HG03135 (cell line): ENCODE data around the gene JAKMIP3.

Experiments
- ATAC-seq: cut with Tn5 transposase; IDR thresholded peaks from one replicate; pipeline ENCODE4 v1.9.1; 2021; ENCODE audit warnings: mild to moderate bottlenecking, moderate library complexity; ENCODE audit not compliant: unreplicated experiment

Gene JAKMIP3

DNA sequence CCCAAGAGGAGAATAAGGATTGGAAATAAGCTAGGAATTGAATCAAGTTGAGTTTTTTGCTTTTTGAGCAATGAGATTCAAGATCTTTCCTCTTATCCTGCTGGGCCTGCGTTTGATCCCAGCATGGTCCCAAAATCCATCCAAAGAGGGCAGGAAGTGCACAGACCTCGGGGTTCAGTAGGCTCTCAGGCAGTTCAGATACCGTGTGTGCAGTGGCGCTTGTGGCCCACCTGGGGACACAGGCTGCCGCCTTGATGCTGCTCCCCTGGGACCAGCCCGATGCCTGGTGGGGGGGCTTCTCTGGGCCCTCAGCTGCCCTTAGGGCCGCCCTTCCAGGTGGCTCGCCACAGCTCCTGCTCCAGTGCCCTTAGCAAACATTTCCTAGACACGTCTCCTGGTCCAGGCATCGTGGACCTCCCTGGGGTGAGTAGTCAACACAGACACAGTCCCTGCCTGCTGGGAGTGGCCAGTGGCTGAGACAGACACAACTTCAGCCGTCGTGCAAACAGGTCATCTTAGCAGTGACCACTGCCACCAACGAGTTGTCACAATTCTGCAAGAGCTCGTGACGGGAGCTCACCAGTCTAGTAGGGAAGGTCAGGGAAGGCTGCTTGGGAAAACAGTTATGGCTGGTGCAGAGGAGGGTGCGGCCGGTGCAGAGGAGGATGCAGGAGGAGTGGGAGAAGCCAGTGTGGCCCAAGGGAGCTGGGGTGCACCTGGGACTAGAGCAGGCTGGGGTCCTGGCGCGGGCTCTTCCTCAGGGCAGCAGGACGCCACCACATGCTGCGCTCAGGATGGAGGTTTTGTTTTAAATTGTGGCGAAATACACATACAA, 21.7 kb upstream of the JAKMIP3 start:
- no peak for ATAC-seq

DNA sequence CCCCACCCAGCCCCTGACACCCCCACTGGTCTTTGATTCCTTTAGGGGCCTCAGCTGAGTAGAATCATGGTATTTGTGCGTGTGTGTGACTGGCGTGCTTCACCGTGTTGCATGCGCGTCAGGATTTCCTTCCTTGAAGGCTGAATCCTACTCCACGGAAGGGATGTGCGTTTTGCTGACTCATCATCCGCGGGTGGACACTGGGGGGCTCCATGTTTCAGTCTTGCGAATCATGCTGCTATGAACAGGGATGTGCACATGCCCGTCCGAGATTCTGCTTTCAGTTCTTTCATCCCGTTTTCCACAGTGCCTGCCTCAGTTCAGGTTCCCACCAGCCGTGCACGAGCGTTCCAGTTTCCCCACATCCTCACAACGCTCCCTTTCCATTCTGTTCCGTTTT, 20.9 kb upstream of the JAKMIP3 start:
- ATAC-seq = no peak

GRCh38 chr10:132045324-132045723, 20.4 kb upstream of the JAKMIP3 start:
- ATAC-seq = no peak

GRCh38 chr10:132047575-132048293, 18.0 kb upstream of the JAKMIP3 start:
- ATAC-seq = no peak

GRCh38 chr10:132048294-132048667, 17.5 kb upstream of the JAKMIP3 start:
- no peak for ATAC-seq

GRCh38 chr10:132050191-132050590, 15.6 kb upstream of the JAKMIP3 start:
- no peak for ATAC-seq

DNA sequence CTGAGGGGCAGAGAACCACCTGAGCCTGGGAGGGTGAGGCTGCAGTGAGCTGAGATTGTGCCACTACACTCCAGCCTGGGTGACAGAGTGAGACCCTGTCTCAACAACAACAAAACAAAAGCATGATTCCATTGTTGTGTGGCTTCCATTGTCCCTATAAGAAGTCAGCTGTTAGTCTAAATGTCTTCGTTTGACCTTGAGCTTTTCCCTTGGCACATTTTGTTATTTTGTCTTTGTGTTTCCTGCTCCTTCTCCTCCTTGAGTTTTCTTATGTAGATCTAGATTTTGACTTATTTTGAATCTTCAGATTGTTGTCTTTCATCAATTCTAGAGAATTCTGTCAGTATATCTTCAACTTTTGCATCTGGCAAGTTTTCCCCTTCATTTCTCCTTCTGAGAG, 13.6 kb upstream of the JAKMIP3 start:
- ATAC-seq = no peak

GRCh38 chr10:132054564-132054963, 11.2 kb upstream of the JAKMIP3 start:
- no peak for ATAC-seq

DNA sequence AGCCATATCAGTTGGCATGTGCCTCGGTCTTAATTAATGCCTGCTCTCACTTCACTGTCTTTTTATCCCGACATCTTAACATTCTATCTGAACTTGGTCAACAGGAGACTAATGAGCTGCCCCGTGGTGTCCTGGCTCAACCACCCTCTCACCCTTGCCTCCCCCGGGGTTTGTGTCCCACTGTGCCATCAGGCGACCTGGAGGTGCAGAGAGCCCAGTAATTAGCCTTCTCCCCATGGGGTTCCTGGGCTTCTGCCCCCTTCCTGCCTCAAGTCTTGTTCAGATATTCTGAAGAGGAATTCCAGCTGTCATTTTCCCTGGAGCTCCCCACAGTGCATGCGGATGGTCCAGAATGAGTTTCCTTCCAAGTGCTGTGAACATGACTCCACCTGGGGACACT, 10.1 kb upstream of the JAKMIP3 start:
- ATAC-seq = no peak

GRCh38 chr10:132056663-132057062, 9.1 kb upstream of the JAKMIP3 start:
- no peak for ATAC-seq

DNA sequence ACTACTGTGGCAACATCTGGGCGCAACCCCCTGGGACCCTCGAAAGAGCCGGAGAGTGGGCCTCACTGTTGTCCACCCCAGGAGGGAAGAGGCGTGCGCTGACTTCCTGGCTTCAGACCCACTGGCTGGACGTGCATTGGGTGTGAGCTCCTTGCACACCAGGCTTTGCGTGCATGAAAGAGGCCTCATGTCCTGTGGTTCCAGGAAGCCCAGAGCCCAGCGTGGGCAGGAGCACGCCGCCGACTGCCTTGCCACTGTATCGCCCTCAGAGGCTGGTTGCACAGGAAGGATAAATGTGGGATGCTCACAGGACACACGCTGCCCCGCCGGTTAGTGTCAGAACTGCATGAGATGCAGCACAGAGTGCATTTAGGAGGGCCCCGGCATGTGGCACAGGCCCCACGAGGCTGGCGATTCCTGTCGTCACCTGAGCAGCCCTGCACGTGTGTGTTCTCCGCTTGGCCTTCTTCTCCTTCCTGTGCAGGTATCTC, 8.5 kb upstream of the JAKMIP3 start:
- no peak for ATAC-seq

DNA sequence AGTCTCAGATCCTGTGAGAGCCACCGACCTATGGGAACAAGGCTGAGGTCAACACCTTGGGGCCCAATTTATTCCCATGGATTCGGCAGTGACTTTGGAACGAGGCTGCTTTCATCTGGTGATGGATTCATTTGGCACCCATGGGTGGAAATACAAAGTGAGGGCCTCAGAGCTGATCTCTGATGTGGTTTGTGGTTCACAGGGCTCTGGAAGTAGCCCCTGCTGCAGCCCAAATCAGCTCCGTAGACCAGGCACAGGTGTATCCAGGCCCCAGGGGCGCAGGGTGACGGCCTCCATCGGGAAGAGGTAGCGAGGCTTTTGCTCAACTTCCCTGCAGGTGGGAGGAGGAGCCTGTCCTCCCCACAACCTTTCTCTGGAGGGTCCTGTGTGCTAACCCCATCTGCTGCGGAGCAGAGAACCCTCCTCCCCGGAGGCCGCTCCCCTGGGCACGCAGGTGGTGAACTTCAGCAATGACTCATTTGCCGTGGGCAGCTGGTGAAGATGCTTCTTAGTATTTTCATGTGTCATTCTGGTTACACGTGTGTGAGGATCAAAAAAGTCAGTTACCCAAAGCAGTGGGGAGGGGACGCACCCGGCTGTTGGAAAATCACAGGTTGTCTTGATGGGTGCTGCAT, 7.5 kb upstream of the JAKMIP3 start:
- ATAC-seq = no peak

GRCh38 chr10:132058793-132059759, 6.7 kb upstream of the JAKMIP3 start:
- ATAC-seq = no peak

GRCh38 chr10:132059760-132060508, 5.8 kb upstream of the JAKMIP3 start:
- ATAC-seq = no peak

DNA sequence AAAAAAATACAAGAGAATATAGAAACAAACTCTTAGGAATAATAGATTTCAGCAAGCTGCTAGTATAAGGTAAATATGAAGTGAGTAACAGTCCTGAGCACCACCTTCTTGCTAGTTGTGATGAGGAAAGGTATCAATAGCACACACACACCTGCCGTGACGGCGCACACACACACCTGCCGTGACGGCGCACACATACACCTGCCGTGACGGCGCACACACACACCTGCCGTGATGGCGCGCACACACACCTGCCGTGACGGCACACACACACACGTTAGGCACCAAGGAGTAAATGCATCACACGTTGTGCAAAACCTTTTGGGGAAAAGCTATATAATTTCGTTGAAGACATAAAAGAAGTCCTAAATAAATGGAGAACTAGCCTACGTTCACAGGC, 4.7 kb upstream of the JAKMIP3 start:
- ATAC-seq = no peak

DNA sequence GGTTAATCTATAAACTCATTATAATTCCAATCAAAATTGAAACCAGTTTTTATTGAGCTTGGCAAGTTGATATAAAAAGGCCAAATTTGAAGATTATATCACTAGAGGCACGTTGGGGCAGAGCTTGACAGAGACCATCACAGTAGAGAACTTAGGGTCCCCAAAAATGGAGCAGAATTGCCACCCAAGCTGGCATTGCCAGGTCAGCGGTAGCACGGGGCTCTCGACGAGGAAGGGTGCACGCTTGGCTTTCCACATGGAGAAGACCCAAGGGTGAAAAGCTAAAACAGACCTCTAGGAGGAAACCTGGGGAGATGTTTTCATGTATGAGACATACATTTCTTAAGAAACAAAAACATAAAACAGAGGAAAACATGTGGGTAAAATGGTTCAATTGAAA, 4.3 kb upstream of the JAKMIP3 start:
- no peak for ATAC-seq

GRCh38 chr10:132062116-132062515, 3.6 kb upstream of the JAKMIP3 start:
- no peak for ATAC-seq

- ATAC-seq = no peak
Observed at GRCh38 chr10:132062641-132063390, 2.9 kb upstream of the JAKMIP3 start.

GRCh38 chr10:132063432-132063831, 2.3 kb upstream of the JAKMIP3 start:
- no peak for ATAC-seq
